GM21529 (cell line): ENCODE data around the gene GRK2.
A peak's percentile ranks its signal among the peaks of the same experiment; 100 is the strongest.
"Not testable (repeated sequence)": the region's sequence is repeated elsewhere in the genome, so short reads cannot be mapped to it uniquely, and the experiment has no call there.

ENCODE experiments used
- ATAC-seq: cut with Tn5 transposase; IDR thresholded peaks from one replicate; pipeline ENCODE4 v1.9.1; 2021; ENCODE audit not compliant: unreplicated experiment

Gene GRK2

GRCh38 chr11:67266449-67267187 lies at the start of gene GRK2:
Gene GRK2 (plus strand): TSS chr11:67266473. CDS start chr11:67266700, 227 bp downstream.
- no peak for ATAC-seq

- ATAC-seq = no peak
Observed at GRCh38 chr11:67227726-67228125, 38.5 kb upstream of the GRK2 start.

- ATAC-seq = no peak
Observed at GRCh38 chr11:67230406-67230805, 35.9 kb upstream of the GRK2 start.

- no peak for ATAC-seq
Observed at GRCh38 chr11:67230886-67231285, 35.4 kb upstream of the GRK2 start.

- no peak for ATAC-seq
Observed at GRCh38 chr11:67233584-67234190, 32.6 kb upstream of the GRK2 start.

GRCh38 chr11:67234571-67234970 lies 31.7 kb upstream of the GRK2 start:
- not testable (repeated sequence) for ATAC-seq

- no peak for ATAC-seq
Observed at GRCh38 chr11:67237574-67237973, 28.7 kb upstream of the GRK2 start.

- ATAC-seq = no peak
Observed at GRCh38 chr11:67238894-67239782, 27.1 kb upstream of the GRK2 start.

- ATAC-seq = peak; percentile 88
Observed at GRCh38 chr11:67239783-67240575, 26.3 kb upstream of the GRK2 start.

GRCh38 chr11:67240576-67241389 lies 25.5 kb upstream of the GRK2 start:
- peak; percentile 26 for ATAC-seq

- ATAC-seq = no peak
Observed at GRCh38 chr11:67242548-67242947, 23.7 kb upstream of the GRK2 start.

- no peak for ATAC-seq
Observed at GRCh38 chr11:67243051-67243450, 23.2 kb upstream of the GRK2 start.

- ATAC-seq = no peak
Observed at GRCh38 chr11:67245046-67245445, 21.2 kb upstream of the GRK2 start.

- ATAC-seq = no peak
Observed at GRCh38 chr11:67247946-67248550, 18.2 kb upstream of the GRK2 start.

GRCh38 chr11:67248653-67249052 lies 17.6 kb upstream of the GRK2 start:
- ATAC-seq = no peak

GRCh38 chr11:67250059-67251043 lies 15.9 kb upstream of the GRK2 start:
- no peak for ATAC-seq

GRCh38 chr11:67251841-67252240 lies 14.4 kb upstream of the GRK2 start:
- ATAC-seq = no peak

GRCh38 chr11:67252831-67253239 lies 13.4 kb upstream of the GRK2 start:
- no peak for ATAC-seq
